HEK293T (cell line): ENCODE data around the gene COPS3.

ENCODE experiments used
- CTCF ChIA-PET: fragments of 350-600 bp; formaldehyde crosslinking; extraction: SDS; loops from one replicate; lab custom pipeline; 2021; ENCODE audit warnings: antibody characterized with exemption, inconsistent platforms; lab: Yijun Ruan, JAX
- POLR2A ChIA-PET: fragments of 350-600 bp; formaldehyde crosslinking; extraction: SDS; loops from one replicate; lab custom pipeline; 2020; ENCODE audit warnings: antibody characterized with exemption, inconsistent platforms; lab: Yijun Ruan, JAX
- DNase-seq: peaks from one replicate; pipeline ENCODE4 v3.0.0; 2012; ENCODE audit warnings: mixed read lengths; ENCODE audit errors: extremely low spot score
- ARNT ChIP-seq: fragments of 450-650 bp; IDR thresholded peaks from 2 replicates; pipeline ENCODE4 v1.6.1; 2017; ENCODE audit warnings: mild to moderate bottlenecking
- BHLHE40 ChIP-seq: fragments of 450-650 bp; IDR thresholded peaks from 2 replicates; pipeline ENCODE4 v1.6.1; 2016; ENCODE audit warnings: mild to moderate bottlenecking, moderate library complexity, borderline replicate concordance
- CTBP1 ChIP-seq: fragments of 450-650 bp; IDR thresholded peaks from 2 replicates; pipeline ENCODE4 v1.6.1; 2016; ENCODE audit warnings: borderline replicate concordance
- ELF4 ChIP-seq: fragments of 450-650 bp; IDR thresholded peaks from 2 replicates; pipeline ENCODE4 v1.6.1; 2017; ENCODE audit warnings: antibody characterized with exemption
- FOXA1 ChIP-seq: fragments of 450-650 bp; IDR thresholded peaks from 2 replicates; pipeline ENCODE4 v1.6.1; 2016; ENCODE audit warnings: mild to moderate bottlenecking
- FOXK2 ChIP-seq: fragments of 450-650 bp; IDR thresholded peaks from 2 replicates; pipeline ENCODE4 v1.6.1; 2016; ENCODE audit warnings: mild to moderate bottlenecking
- FOXM1 ChIP-seq: fragments of 450-650 bp; IDR thresholded peaks from 2 replicates; pipeline ENCODE4 v1.6.1; 2017; ENCODE audit warnings: mild to moderate bottlenecking, borderline replicate concordance
- HDGF ChIP-seq: fragments of 450-650 bp; IDR thresholded peaks from 2 replicates; pipeline ENCODE4 v1.6.1; 2017; ENCODE audit warnings: antibody characterized with exemption, borderline replicate concordance
- L3MBTL2 ChIP-seq: fragments of 450-650 bp; conservative IDR thresholded peaks from 2 replicates; pipeline ENCODE4 v1.6.1; 2016; ENCODE audit warnings: mild to moderate bottlenecking
- LEF1 ChIP-seq: fragments of 450-650 bp; IDR thresholded peaks from 2 replicates; pipeline ENCODE4 v1.6.1; 2017; ENCODE audit warnings: mild to moderate bottlenecking, borderline replicate concordance
- NFRKB ChIP-seq: fragments of 450-650 bp; IDR thresholded peaks from 2 replicates; pipeline ENCODE4 v1.6.1; 2016; ENCODE audit warnings: mild to moderate bottlenecking, moderate library complexity
- SP1 ChIP-seq: fragments of 450-650 bp; IDR thresholded peaks from 2 replicates; pipeline ENCODE4 v1.6.1; 2017
- SUZ12 ChIP-seq: fragments of 450-650 bp; IDR thresholded peaks from 2 replicates; pipeline ENCODE4 v1.6.1; 2016; ENCODE audit warnings: mild to moderate bottlenecking
- TARDBP ChIP-seq: fragments of 450-650 bp; IDR thresholded peaks from 2 replicates; pipeline ENCODE4 v1.6.1; 2016
- ZNF384 ChIP-seq: fragments of 450-650 bp; IDR thresholded peaks from 2 replicates; pipeline ENCODE4 v1.6.1; 2016
- TF ChIP-seq, protein P1 (sequence below): fragments of 450-650 bp; IDR thresholded peaks from 2 replicates; pipeline ENCODE4 v1.6.1; 2016

The COPS3 gene

DNA sequence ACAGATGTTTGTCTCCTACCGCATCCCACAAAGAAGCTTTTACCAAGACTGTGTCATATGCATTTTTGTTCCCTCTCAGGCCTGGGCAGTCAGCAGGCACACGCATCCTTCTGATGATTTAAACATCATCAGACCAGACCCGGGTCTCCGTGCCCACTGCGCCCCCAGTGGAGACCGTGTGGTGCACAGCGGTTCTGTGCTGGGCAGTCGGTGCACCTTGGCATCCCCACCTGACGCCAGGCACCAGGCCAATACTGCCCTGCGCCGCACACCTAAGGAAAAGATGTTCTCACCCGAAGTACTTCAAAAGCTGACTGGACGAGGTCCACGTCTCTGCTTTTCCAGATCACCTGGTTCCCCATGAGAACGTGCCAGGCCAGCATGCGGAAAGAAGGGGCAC is 64.3 kb downstream of the COPS3 start:
- TF ChIP-seq L3MBTL2 (no peak), NFRKB (no peak), ZNF384 (no peak), FOXM1 (no peak), TARDBP (no peak), LEF1 (no peak), ELF4 (no peak), BHLHE40 (no peak)
- POLR2A ChIA-PET: no interaction called here
- CTCF ChIA-PET: interaction anchor here (1.3 kb wide), 1 partner anchor 8 kb away, joined by 4 read pairs; no protein-coding TSS in a partner anchor
- DNase-seq: no peak

DNA sequence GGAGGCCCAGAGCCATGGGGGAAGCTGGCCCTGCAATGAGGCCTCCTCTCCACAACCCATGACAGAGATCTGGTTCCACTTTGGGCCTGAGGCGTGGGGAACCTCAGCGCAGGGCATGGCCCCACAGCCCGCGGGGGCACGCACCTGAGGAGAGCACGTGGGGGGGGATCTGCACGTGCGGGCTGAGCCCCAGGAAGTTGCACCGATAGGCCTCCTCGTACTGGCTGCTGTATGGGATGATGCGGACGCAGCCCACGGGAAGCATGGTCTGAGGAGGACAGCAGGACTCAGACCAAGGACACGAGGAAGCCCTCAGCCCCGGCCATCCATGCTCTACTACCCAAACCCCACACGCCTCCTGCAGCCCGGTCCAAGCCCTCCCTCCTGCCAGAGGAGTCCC is 64.8 kb downstream of the COPS3 start:
- ChIA-PET POLR2A (no interaction called here), CTCF (no interaction called here)
- TF ChIP-seq ZNF384: no peak
- TF ChIP-seq HDGF: no peak
- DNase-seq: no peak

DNA sequence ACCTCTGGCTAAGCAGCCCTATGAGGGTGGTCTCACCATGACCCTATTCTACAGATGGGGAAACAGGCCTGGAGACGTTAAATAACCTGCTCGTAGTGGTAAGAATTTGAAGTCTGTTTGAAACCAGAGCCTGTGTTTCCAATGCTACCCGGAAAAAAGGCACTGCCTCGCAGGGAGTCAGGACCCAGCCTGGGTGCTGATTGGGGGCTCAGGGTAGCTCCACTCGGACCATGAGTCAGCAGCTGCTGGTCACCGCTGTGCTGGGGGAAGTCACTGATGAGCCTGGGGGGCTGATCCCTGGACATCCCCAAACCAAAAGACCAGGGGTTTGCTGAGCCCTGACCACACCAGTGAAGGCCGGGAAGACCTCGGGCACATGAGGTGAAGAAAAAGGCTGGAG is 65.5 kb downstream of the COPS3 start:
- TF ChIP-seq, protein P1, sequence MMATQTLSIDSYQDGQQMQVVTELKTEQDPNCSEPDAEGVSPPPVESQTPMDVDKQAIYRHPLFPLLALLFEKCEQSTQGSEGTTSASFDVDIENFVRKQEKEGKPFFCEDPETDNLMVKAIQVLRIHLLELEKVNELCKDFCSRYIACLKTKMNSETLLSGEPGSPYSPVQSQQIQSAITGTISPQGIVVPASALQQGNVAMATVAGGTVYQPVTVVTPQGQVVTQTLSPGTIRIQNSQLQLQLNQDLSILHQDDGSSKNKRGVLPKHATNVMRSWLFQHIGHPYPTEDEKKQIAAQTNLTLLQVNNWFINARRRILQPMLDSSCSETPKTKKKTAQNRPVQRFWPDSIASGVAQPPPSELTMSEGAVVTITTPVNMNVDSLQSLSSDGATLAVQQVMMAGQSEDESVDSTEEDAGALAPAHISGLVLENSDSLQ: no peak
- TF ChIP-seq TARDBP (no peak), FOXK2 (no peak)
- POLR2A ChIA-PET: no interaction called here
- DNase-seq: no peak
- CTCF ChIA-PET: no interaction called here

DNA sequence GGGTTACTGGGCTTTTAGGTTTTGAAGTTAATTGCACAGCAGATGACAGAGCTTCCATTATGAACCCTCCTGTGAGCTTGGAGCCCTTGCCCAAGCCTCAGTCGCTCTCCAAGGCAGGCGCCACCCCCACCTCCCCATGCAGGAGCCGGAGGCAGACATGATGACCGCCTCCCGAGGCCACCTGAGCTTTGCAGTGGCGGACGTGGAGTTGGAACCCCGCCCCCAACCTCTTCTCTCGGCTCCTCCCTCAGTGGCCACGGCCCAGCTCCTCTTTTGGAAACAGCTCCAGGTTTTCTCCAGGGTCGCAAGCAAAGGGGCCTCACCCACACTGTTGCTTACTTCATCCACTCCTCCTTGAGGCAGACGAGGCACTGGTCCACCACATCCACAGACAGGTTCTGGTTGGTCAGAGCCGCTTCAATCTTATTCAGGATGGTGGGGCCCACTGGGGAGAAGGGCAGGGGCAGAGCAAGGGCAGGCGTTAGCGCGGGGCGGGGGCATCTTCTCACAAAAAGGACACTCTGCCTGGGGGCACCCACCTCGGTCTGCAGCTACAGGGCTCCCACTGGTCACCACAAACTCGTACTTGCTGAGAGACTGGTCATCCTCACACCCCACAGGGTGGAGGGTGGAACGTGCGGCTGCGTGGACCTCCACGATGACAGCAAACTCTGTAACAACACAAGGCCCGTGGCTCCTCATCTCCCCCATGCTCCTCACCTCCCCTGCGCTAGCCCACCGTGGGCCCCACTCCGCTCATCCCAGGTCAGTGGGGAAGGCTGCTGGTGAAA is 66.2 kb downstream of the COPS3 start:
- TF ChIP-seq LEF1: no peak
- no peak for DNase-seq
- ChIA-PET POLR2A (no interaction called here), CTCF (no interaction called here)

DNA sequence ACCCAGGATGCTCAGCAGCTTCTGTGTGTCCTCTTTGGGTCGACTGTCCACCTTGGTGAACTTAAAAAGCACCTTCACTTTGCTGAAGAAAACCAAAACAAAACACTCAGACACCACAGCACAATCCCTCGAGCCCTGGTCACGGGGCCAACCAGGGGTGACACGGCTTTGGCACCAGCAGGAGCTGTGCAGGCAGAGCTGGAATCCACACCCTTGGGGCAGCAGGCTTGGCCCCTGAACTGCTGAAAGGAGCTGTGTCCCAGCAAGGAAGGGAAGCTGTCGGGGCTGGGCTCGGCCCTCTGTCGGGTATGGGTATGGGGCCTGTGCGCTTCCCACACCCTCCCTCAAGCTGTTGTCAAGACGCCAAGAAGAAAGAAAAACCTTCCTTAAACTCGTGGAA is 67.3 kb downstream of the COPS3 start:
- ChIA-PET CTCF (no interaction called here), POLR2A (interaction anchor here (1.0 kb wide), 1 partner anchor 33 kb away, joined by 3 read pairs; no protein-coding TSS in a partner anchor)
- TF ChIP-seq CTBP1 (no peak), L3MBTL2 (no peak), LEF1 (no peak), FOXM1 (no peak), SUZ12 (no peak), ELF4 (no peak), ZNF384 (no peak), HDGF (no peak), BHLHE40 (no peak), FOXK2 (no peak), SP1 (no peak), ARNT (no peak), FOXA1 (no peak), TARDBP (no peak)
- TF ChIP-seq, protein P1: no peak
- DNase-seq: no peak

DNA sequence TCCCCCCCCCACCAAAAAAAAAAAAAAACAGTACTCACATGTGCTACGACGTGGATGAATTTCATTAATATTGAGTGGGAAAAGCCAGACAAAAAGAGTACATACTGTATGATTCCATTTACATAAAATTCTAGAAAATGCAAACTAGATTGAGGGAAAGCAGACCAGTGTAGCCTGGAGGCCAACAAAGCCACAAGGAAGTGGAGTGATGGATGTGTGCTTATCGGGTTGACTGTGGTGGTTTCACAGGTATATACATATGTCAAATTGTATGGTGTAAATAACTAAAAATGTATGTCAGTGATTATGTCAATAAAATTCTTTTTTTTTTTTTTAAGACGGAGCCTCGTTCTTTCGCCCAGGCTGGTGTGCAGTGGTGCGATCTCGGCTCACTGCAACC is 73.0 kb downstream of the COPS3 start:
- ChIA-PET CTCF (no interaction called here), POLR2A (interaction anchor here (1.8 kb wide), 1 partner anchor 28 kb away, joined by 9 read pairs; the partner anchor contains the start of gene FLCN)
- TF ChIP-seq TARDBP: no peak
- no peak for TF ChIP-seq ARNT
- TF ChIP-seq NFRKB: no peak
- TF ChIP-seq LEF1: no peak
- DNase-seq: no peak

DNA sequence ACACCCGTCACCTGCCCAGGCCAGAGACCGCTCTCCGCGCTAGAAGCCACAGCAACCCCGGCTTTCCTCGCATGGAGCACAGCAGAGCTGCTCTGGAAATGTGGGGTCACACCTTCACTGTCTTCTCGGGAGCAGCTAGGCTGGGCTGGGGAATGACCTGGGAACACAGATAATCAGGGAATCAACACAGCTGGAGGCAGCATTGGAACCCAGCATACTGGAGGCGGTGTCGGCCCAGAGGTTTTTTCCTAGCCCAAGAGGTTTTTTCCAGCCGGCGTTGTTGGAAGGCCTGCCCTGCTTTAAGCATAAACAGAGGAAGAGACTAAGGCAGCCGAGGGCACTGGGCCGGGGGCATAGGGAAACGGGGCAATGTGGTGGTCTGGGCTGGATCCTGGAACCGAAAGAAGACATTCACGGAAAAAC is 74.1 kb downstream of the COPS3 start:
- ChIA-PET POLR2A (interaction anchor here (1.8 kb wide), 1 partner anchor 29 kb away, joined by 9 read pairs; the partner anchor contains the start of gene FLCN), CTCF (no interaction called here)
- TF ChIP-seq SP1: no peak
- no peak for TF ChIP-seq CTBP1
- no peak for DNase-seq

DNA sequence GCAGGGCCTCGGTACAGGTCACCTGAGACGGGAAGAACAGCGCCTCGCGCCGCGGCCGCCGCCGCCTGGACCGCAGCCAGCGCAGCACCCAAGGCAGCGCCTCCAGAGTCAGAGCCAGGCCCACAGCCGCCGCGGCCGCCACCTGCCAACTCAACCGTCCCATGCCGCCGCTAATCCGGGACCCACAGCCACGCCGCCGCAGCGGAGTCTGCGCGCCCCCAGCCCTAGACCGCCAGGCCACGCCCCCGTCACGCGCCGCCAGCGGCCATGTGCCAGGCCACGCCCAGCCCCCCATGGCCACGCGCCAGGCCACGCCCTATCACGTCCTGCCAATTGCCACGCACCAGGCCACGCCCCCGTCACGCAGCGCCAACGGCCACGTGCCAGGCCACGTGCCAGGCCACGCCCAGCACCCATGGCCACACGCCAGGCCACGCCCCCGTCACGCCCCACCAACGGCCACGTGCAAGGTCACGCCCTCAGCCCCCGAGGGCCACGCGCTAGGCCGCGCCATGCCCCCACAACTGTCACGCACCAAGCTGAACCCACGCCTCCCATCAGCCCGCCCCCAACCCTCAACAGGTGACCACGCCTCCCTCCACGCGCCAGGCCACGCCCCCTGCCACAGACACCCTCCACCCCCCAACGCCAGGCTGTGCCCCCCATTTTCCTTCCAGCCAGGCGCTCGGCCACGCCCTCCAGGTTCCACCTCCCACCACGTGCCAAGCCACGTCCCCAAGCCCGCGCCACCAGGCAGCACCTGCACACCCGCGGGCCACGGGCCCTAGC is 74.7 kb downstream of the COPS3 start, which contains the start of gene PLD6:
Gene PLD6, minus strand, starts transcription at position 210 of the 789 bp plus-strand sequence. Its CDS starts 47 bp downstream, at position 163.
- TF ChIP-seq CTBP1: 0 out of 2 replicates have a peak, but pooled peaks have one; percentile 32
- TF ChIP-seq FOXA1: no peak
- peak; percentile 98 for TF ChIP-seq ARNT
- TF ChIP-seq TARDBP: peak; percentile 76
- TF ChIP-seq, protein P1: 0 out of 2 replicates have a peak, but pooled peaks have one; percentile 29
- TF ChIP-seq L3MBTL2: peak; percentile 84
- TF ChIP-seq SP1: peak; percentile 94
- TF ChIP-seq FOXM1: no peak; the same call in 1 of the 2 replicates
- ChIA-PET CTCF (interaction anchor here (0.6 kb wide), 1 partner anchor 1671 kb away, joined by 3 read pairs; no protein-coding TSS in a partner anchor), POLR2A (interaction anchor here (0.6 to 1.8 kb wide), 2 partner anchors 29 to 30 kb away, joined by 3 to 9 read pairs; partner anchors contain the start of gene FLCN)
- peak; percentile 94 for DNase-seq
